K562 (cell line): ENCODE data around the gene NMRK2. TPM values are rescaled to one million over a fixed set of nuclear protein-coding genes. Genes with fewer than 3 reads are reported as not detected.
A peak's percentile ranks its signal among the peaks of the same experiment; 100 is the strongest.

Experiments used
- BCOR ChIP-seq: fragments of 450-650 bp; IDR thresholded peaks from 2 replicates; pipeline ENCODE4 v1.6.1; 2016
- E2F5 ChIP-seq: sonication (generic); formaldehyde crosslinking; IDR thresholded peaks from 2 replicates; pipeline ENCODE4 v1.8.0; 2022; ENCODE audit warnings: mild to moderate bottlenecking, missing genetic modification reagents
- GTF3C2 ChIP-seq: IDR thresholded peaks from 3 replicates; pipeline ENCODE4 v1.6.1; 2011; ENCODE audit warnings: borderline replicate concordance, mild to moderate bottlenecking, moderate library complexity; ENCODE audit not compliant: insufficient read length; ENCODE audit errors: extremely low read depth
- polyA plus RNA-seq, 8 experiments: library from polyadenylated mRNA; depleted of rRNA in 4 of 8; stranded (reverse) in 5 of 8; unstranded in 3 of 8; fragments of >200 nt; fragmentation: Nextera tagmentation in 2 of 8; fragmentation: Illumina TruSeq in 1 of 8; extraction: Ambion mirVana in 2 of 8; extraction: Trizol in 1 of 8; gene quantifications; 2 replicates each; pipeline versions ENCODE4 v1.2.1 to v1.2.3, GENCODE V29; 2011 to 2014; ENCODE audit warnings: inconsistent platforms in 1 of 8, missing spikeins in 1 of 8
- total RNA-seq, 7 experiments: library from RNA; depleted of rRNA in 6 of 7; stranded (reverse); fragments of >200 nt in 6 of 7; fragmentation: Illumina TruSeq in 2 of 7; extraction: Trizol in 2 of 7; gene quantifications; 2 replicates each; pipeline versions ENCODE4 v1.2.1 to v1.2.3, GENCODE V29; 2011 to 2021; ENCODE audit warnings: low replicate concordance in 1 of 7
- TF ChIP-seq, protein P1 (sequence below): fragments of 250-450 bp; sonication (Bioruptor Pico); IDR thresholded peaks from 2 replicates; pipeline ENCODE4 v1.4.0; 2020
- TF ChIP-seq, protein P2 (sequence below): fragments of 450-650 bp; IDR thresholded peaks from 2 replicates; pipeline ENCODE4 v1.6.1; 2014; ENCODE audit warnings: low read depth, mild to moderate bottlenecking, moderate library complexity, borderline replicate concordance

The NMRK2 gene
- total and polyA plus RNA-seq, 9 of the 15 experiments (the other 6 are each of a cell fraction or from before 2014, with no cell fraction given), result not detected

DNA sequence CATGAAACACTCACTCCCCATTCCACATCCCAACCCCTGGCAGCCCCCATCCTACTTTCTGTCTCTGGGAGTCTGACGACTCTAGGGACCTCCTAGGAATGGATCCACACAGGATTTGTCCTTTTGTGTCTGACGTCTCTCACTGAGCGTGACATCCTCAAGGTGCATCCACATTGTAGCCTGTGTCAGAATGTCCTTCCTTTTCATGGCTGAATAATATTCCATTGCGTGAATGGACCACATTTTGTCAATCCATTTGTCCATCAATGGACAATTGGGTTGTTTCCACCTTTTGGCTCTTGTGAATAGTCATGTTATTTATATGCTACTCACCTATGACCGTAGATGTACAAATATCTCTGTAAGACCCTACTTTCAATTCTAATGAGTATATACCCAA, 16.8 kb upstream of the NMRK2 start (continued):
- TF ChIP-seq, protein P1, sequence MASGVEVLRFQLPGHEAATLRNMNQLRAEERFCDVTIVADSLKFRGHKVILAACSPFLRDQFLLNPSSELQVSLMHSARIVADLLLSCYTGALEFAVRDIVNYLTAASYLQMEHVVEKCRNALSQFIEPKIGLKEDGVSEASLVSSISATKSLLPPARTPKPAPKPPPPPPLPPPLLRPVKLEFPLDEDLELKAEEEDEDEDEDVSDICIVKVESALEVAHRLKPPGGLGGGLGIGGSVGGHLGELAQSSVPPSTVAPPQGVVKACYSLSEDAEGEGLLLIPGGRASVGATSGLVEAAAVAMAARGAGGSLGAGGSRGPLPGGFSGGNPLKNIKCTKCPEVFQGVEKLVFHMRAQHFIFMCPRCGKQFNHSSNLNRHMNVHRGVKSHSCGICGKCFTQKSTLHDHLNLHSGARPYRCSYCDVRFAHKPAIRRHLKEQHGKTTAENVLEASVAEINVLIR, result no peak
- TF ChIP-seq BCOR (peak; percentile 42; the same call in 1 of the 2 replicates), E2F5 (no peak), GTF3C2 (no peak)
- TF ChIP-seq, protein P2, sequence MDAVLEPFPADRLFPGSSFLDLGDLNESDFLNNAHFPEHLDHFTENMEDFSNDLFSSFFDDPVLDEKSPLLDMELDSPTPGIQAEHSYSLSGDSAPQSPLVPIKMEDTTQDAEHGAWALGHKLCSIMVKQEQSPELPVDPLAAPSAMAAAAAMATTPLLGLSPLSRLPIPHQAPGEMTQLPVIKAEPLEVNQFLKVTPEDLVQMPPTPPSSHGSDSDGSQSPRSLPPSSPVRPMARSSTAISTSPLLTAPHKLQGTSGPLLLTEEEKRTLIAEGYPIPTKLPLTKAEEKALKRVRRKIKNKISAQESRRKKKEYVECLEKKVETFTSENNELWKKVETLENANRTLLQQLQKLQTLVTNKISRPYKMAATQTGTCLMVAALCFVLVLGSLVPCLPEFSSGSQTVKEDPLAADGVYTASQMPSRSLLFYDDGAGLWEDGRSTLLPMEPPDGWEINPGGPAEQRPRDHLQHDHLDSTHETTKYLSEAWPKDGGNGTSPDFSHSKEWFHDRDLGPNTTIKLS, result no peak
